Prostate gland (tissue), 2 donors: ENCODE results near the gene FXYD5.

Experiments
- CTCF ChIP-seq, 4 experiments: fragments of 200-600 bp in 2 of 4; fragments of 450-650 bp in 2 of 4; sonication (generic) in 2 of 4; IDR thresholded peaks; 1 replicate in 3 of 4; 2 replicates in 1 of 4; pipeline ENCODE4 v1.5.1; 2016 to 2019; ENCODE audit warnings: antibody characterized with exemption in 4 of 4, mild to moderate bottlenecking in 2 of 4, moderate library complexity in 2 of 4
- POLR2AphosphoS5 ChIP-seq: sonication (generic); formaldehyde crosslinking; IDR thresholded peaks from one replicate; pipeline ENCODE4 v1.6.1; 2017; ENCODE audit warnings: antibody characterized with exemption

- TF ChIP-seq CTCF (IDR thresholded peaks at IDR 0.05), result no peak
- no peak for TF ChIP-seq POLR2AphosphoS5
These were observed 29.7 kb downstream of the FXYD5 start for GRCh38 chr19:35184267-35184666.
